GM12891 (cell line): ENCODE data around the gene LRRC47.

ENCODE experiments used
- POLR2A ChIP-seq: IDR thresholded peaks from 2 replicates; pipeline ENCODE4 v1.6.1; 2011; ENCODE audit warnings: low read depth, low read length, control low read depth
- POLR2AphosphoS5 ChIP-seq: IDR thresholded peaks from 2 replicates; pipeline ENCODE4 v1.6.1; 2011; ENCODE audit warnings: low read depth, low read length, control low read depth
- SPI1 ChIP-seq: IDR thresholded peaks from 2 replicates; pipeline ENCODE4 v1.6.1; 2011; ENCODE audit warnings: low read depth, low read length, control low read depth

DNA sequence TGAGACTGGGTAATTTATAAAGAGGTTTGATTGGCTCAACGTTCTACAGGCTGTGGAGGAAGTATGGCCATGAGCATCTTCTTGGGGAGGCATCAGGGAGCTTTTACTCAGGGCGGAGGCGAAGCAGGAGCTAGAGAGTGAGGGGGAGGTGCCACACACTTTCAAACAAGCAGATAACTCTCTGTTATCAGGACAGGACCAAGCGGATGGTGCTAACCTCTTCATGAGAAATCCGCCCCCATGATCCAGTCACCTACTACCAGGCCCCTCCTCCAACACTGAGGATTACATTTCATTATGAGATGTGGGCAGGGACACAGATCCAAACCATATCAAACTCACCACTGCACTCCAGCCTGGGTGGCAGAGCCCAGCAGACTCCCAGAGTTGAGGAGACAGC, 11.5 kb upstream of the LRRC47 start:
- TF ChIP-seq POLR2A (no peak), POLR2AphosphoS5 (no peak), SPI1 (no peak)
